ENCODE data around the gene TMEM37. TPM values are rescaled to one million over a fixed set of nuclear protein-coding genes. Genes with fewer than 3 reads are reported as not detected.

TMEM37 gene
- total RNA-seq, 1 donor from 2014 or later, result 0.51 TPM

- CTCF ChIA-PET, result no interaction called here
These were observed 1.6 kb upstream of the TMEM37 start for GRCh38 chr2:119430023-119430498.

GRCh38 chr2:119431976-119432850, 559 bp downstream of the TMEM37 start:
- POLR2A ChIA-PET, result interaction anchor here (1.1 to 1.7 kb wide), 2 partner anchors 16 to 65 kb away, joined by 7 to 9 read pairs; partner anchors contain the start of genes C2orf76 and DBI
- intact Hi-C loops (cut with micrococcal nuclease), result loop anchor here (1.0 to 5.0 kb wide), 5 partner anchors 25 to 1615 kb away; partner anchors contain the start of genes C2orf76, DBI, EPB41L5 and TMEM177
- Mint-ChIP-seq H3K27ac (no peak overlapping the region), H3K4me1 (peaks cover 19% of the 10 kb centered on the region), H3K27me3 (peaks cover 43% of the 10 kb centered on the region), H3K9me3 (no peaks in the 10 kb centered on the region), H3K36me3 (ENCODE audit: low read depth) (no peaks in the 10 kb centered on the region), H3K4me3 (peak overlapping the region; percentile 77)
- ATAC-seq (ENCODE audit: low read depth) (no peak), DNase-seq (no peak)
- CTCF ChIA-PET, result interaction anchor here (1.2 kb wide), 1 partner anchor 22 kb away, joined by 3 read pairs; no protein-coding TSS in a partner anchor
- TF ChIP-seq CTCF (IDR thresholded peaks at IDR 0.05), result no peak

More at GRCh38 chr2:119430023-119430498, 1.6 kb upstream of the TMEM37 start:
- no peaks in the 10 kb centered on the region for H3K9me3 Mint-ChIP-seq
- no peak overlapping the region for H3K27ac Mint-ChIP-seq
- DNase-seq (no peak), ATAC-seq (ENCODE audit: low read depth) (no peak)
- intact Hi-C loops (cut with micrococcal nuclease), result loop anchor here (5.0 kb wide), 3 partner anchors 247 to 1613 kb away; partner anchors contain the start of genes EPB41L5 and TMEM177
- no peak for TF ChIP-seq CTCF (IDR thresholded peaks at IDR 0.05)
- H3K4me3 Mint-ChIP-seq, result peak overlapping the region; percentile 77
- H3K36me3 Mint-ChIP-seq (ENCODE audit: low read depth), result no peaks in the 10 kb centered on the region
- POLR2A ChIA-PET, result no interaction called here
- peaks cover 46% of the 10 kb centered on the region for H3K27me3 Mint-ChIP-seq
- peaks cover 19% of the 10 kb centered on the region for H3K4me1 Mint-ChIP-seq

DNA sequence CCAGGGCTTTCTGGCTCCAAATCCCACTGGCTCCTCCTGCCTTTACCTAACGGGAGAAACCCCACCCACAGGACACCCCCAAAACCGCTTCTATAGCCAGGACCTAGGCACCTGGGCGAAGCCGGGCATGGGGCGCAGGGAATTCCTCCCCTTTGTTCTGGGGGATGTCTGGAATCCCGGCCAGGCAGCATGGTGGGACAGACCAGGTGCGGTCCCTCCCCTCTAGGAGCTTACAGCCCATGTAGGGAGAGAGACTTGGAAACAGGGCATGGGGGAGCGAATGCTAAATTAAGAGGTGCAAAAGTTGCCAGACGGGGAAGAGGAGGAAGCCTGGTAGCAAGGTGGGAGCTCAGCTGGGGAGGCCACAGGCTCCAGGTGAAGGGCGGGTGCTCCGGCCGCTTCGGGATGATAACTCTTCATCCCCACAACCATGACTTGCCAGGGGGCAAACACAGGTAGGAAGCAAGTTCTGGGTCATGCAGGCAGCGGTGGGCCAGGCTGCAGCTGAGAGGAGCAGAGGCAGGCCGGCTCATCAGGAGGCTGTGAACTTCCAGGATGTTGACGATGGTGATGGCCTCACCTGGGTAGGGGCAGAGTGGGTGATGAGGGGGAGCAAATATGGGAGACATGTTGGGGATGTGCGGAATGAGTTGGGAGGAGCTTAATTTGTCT, 1.3 kb downstream of the TMEM37 start:
- no peak for ATAC-seq (ENCODE audit: low read depth)
- TF ChIP-seq CTCF (IDR thresholded peaks at IDR 0.05), result no peak
- Mint-ChIP-seq H3K27ac (no peak overlapping the region), H3K36me3 (ENCODE audit: low read depth) (no peaks in the 10 kb centered on the region), H3K4me1 (peaks cover 19% of the 10 kb centered on the region), H3K9me3 (no peaks in the 10 kb centered on the region), H3K27me3 (peaks cover 40% of the 10 kb centered on the region), H3K4me3 (peak overlapping the region; percentile 77)
- ChIA-PET POLR2A (no interaction called here), CTCF (no interaction called here)
- intact Hi-C loops (cut with micrococcal nuclease), result loop anchor here (5.0 kb wide), 3 partner anchors 244 to 1616 kb away; partner anchors contain the start of genes EPB41L5 and TMEM177
- DNase-seq, result no peak

GRCh38 chr2:119433636-119434327, 2.1 kb downstream of the TMEM37 start:
- Mint-ChIP-seq H3K9me3 (no peaks in the 10 kb centered on the region), H3K27ac (no peak overlapping the region), H3K4me3 (no peak overlapping the region), H3K36me3 (ENCODE audit: low read depth) (no peaks in the 10 kb centered on the region), H3K4me1 (peaks cover 19% of the 10 kb centered on the region), H3K27me3 (peaks cover 35% of the 10 kb centered on the region)
- no peak for ATAC-seq (ENCODE audit: low read depth)
- TF ChIP-seq CTCF (IDR thresholded peaks at IDR 0.05), result no peak
- intact Hi-C loops (cut with micrococcal nuclease), result loop anchor here (5.0 kb wide), 3 partner anchors 244 to 1616 kb away; partner anchors contain the start of genes EPB41L5 and TMEM177
- DNase-seq, result no peak
- POLR2A ChIA-PET, result no interaction called here
- CTCF ChIA-PET, result no interaction called here

Data from activated B cell treated with CpG ODN at 0.5 μM for 24 hours (primary cell).